Prostate gland (tissue), 2 donors: Measurements from ENCODE around the gene ZFYVE9.

Experiments
- CTCF ChIP-seq, 4 experiments: fragments of 200-600 bp in 2 of 4; fragments of 450-650 bp in 2 of 4; sonication (generic) in 2 of 4; IDR thresholded peaks; 1 replicate in 3 of 4; 2 replicates in 1 of 4; pipeline ENCODE4 v1.5.1; 2016 to 2019; ENCODE audit warnings: antibody characterized with exemption in 4 of 4, mild to moderate bottlenecking in 2 of 4, moderate library complexity in 2 of 4
- POLR2AphosphoS5 ChIP-seq: sonication (generic); formaldehyde crosslinking; IDR thresholded peaks from one replicate; pipeline ENCODE4 v1.6.1; 2017; ENCODE audit warnings: antibody characterized with exemption

GRCh38 chr1:52127181-52128180 is 14.4 kb upstream of the ZFYVE9 start:
- TF ChIP-seq CTCF (IDR thresholded peaks at IDR 0.05), result peak in 3 of 4 experiments; percentile 46 to 70 (median 66)
- peak; percentile 6 for TF ChIP-seq POLR2AphosphoS5
